HL-60 (cell line): ENCODE data around the gene MYBPHL.

Experiments
- GABPA ChIP-seq: IDR thresholded peaks from 2 replicates; pipeline ENCODE4 v1.6.1; 2012; ENCODE audit warnings: low read depth
- POLR2AphosphoS5 ChIP-seq: IDR thresholded peaks from 2 replicates; pipeline ENCODE4 v1.6.1; 2012; ENCODE audit warnings: low read depth
- REST ChIP-seq: IDR thresholded peaks from 2 replicates; pipeline ENCODE4 v1.6.1; 2012; ENCODE audit warnings: low read depth; ENCODE audit not compliant: insufficient replicate concordance
- SPI1 ChIP-seq: IDR thresholded peaks from 2 replicates; pipeline ENCODE4 v1.6.1; 2012; ENCODE audit warnings: low read depth, mild to moderate bottlenecking, borderline replicate concordance
- TF ChIP-seq, protein P1 (sequence below): IDR thresholded peaks from one replicate; pipeline ENCODE4 v1.5.1; 2011; ENCODE audit warnings: low read length, control low read depth, inconsistent platforms; ENCODE audit not compliant: insufficient read depth

- TF ChIP-seq, protein P1, sequence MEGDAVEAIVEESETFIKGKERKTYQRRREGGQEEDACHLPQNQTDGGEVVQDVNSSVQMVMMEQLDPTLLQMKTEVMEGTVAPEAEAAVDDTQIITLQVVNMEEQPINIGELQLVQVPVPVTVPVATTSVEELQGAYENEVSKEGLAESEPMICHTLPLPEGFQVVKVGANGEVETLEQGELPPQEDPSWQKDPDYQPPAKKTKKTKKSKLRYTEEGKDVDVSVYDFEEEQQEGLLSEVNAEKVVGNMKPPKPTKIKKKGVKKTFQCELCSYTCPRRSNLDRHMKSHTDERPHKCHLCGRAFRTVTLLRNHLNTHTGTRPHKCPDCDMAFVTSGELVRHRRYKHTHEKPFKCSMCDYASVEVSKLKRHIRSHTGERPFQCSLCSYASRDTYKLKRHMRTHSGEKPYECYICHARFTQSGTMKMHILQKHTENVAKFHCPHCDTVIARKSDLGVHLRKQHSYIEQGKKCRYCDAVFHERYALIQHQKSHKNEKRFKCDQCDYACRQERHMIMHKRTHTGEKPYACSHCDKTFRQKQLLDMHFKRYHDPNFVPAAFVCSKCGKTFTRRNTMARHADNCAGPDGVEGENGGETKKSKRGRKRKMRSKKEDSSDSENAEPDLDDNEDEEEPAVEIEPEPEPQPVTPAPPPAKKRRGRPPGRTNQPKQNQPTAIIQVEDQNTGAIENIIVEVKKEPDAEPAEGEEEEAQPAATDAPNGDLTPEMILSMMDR = no peak
- TF ChIP-seq SPI1 = no peak
- no peak for TF ChIP-seq POLR2AphosphoS5
- TF ChIP-seq REST = no peak
- no peak for TF ChIP-seq GABPA
Measured at GRCh38 chr1:109250454-109251276, 56.1 kb downstream of the MYBPHL start.
